IPS DF 6.9 (cell line): ENCODE measurements around the gene HOXA4.

ENCODE experiments used
- DNase-seq: peaks from one replicate; pipeline ENCODE4 v3.0.0-alpha.2; 2013; ENCODE audit warnings: low read depth, low spot score
- H3K27ac ChIP-seq: one replicate; pipeline ENCODE4 v1.5.1; 2013; ENCODE audit warnings: low read length, control low read depth
- H3K27me3 ChIP-seq: 2 replicates; pipeline ENCODE4 v1.6.1; 2013; ENCODE audit warnings: mild to moderate bottlenecking, low read length; ENCODE audit not compliant: control insufficient read depth, insufficient read depth
- H3K36me3 ChIP-seq: 2 replicates; pipeline ENCODE4 v1.6.1; 2013; ENCODE audit warnings: low read length; ENCODE audit not compliant: control insufficient read depth, insufficient read depth
- H3K4me1 ChIP-seq: 2 replicates; pipeline ENCODE4 v1.6.1; 2013; ENCODE audit warnings: low read length; ENCODE audit not compliant: control insufficient read depth, insufficient read depth
- H3K4me3 ChIP-seq: 2 replicates; pipeline ENCODE4 v1.5.1; 2013; ENCODE audit warnings: mild to moderate bottlenecking, low read length
- H3K9me3 ChIP-seq: 2 replicates; pipeline ENCODE4 v1.6.1; 2013; ENCODE audit warnings: low read length, inconsistent platforms; ENCODE audit not compliant: control insufficient read depth, insufficient read depth
- WGBS: extraction: QIAGEN DNeasy Blood & Tissue Kit; methylation state at CpG from one replicate; pipeline ENCODE4 v1.1.7; 2013; ENCODE audit warnings: mixed read lengths, missing lambda C conversion rate; ENCODE audit not compliant: insufficient read length, insufficient coverage; 5-methylcytosine and 5-hydroxymethylcytosine counted together

HOXA4 gene

DNA sequence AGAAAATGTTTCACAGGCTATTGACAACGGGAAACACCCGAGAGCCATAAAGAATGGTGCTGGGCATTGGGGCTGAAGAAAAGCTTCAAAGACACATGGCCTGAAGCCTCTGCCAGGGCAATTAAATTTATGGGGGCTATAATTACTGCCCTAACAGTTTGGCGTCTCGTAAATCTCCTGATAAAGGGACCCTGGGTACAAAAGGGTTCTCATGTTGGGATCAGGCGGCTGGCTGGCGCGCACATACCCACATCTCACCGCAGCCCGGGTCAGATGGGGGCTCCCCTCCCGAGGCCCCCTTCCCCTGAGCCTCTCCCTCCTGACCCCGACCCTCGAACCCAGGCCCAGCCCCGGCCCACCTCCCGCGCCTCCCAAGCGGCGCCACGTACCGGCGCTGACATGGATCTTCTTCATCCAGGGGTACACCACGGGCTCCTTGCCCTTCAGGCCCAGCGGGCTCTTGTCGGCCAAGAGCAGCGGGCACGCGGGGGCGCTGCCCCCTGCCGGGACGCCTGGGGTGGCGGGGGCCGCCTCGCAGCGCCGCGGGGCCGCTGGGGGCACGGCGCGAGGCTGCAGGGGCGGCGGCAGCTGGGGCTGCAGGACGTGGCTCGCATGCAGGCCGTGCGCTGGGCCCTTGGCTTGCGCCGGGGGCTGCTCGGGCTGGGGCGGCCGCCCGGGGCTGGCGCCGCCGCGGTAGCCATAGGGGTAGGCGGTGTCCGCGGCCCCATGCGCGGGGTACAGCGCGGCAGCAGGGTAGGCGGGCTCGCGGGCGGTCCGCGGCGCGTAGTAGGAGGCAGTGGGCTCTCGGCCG, 623 bp downstream of the HOXA4 start:
- Histone ChIP-seq H3K27ac (no peak overlapping the region), H3K9me3 (no peaks in the 10 kb centered on the region), H3K36me3 (no peaks in the 10 kb centered on the region; the same call in 1 of the 2 replicates), H3K27me3 (peaks cover 96% of the 10 kb centered on the region), H3K4me1 (no peaks in the 10 kb centered on the region), H3K4me3 (peak overlapping the region; percentile 19)
- no peak for DNase-seq
- WGBS, result no CpG with 5 or more reads among the region's 72 CpGs

DNA sequence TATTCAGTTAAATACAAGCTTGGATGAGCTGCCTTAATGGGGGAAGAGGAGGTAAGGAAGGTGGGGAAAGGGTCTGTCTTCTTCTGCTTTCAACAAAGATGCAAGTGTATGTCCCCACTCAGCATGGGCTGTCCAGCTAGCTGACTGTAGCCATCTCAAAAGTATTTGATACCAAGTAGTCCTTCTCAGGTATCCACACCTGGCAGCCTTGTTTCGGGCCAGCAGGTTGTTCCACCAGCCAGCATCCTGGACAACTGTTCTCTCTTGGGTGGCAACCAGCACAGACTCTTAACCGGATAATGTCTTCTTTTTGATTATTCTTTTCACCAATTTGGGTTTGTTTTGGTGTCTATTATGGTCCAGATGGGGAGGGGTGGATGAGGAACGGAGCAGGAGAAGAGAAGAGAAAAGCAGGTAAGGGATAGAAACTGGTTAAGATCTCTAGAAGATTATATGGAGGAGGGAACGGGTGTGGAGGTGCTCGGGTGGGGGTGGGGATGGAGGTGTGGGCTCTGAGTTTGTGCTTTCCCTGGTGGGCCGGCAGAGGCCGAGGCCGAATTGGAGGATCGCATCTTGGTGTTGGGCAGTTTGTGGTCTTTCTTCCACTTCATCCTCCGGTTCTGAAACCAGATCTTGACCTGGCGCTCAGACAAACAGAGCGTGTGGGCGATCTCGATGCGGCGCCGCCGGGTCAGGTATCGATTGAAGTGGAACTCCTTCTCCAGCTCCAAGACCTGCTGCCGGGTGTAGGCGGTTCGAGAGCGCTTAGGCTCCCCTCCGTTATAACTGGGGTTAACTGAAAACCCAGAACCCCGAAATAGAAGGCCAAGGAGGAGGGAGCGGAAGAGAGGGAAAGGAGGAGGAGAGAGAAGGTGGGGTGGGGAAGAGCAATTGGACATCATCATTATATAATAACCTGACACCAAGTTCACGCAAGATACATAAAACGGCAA, 1.5 kb downstream of the HOXA4 start:
- H3K36me3 ChIP-seq, result no peaks in the 10 kb centered on the region; the same call in 1 of the 2 replicates
- H3K27me3 ChIP-seq, result peaks cover 96% of the 10 kb centered on the region
- H3K4me3 ChIP-seq, result no peak overlapping the region
- no peaks in the 10 kb centered on the region for H3K4me1 ChIP-seq
- no CpG with 5 or more reads among the region's 28 CpGs for WGBS
- DNase-seq, result no peak
- no peaks in the 10 kb centered on the region for H3K9me3 ChIP-seq
- H3K27ac ChIP-seq, result no peak overlapping the region

DNA sequence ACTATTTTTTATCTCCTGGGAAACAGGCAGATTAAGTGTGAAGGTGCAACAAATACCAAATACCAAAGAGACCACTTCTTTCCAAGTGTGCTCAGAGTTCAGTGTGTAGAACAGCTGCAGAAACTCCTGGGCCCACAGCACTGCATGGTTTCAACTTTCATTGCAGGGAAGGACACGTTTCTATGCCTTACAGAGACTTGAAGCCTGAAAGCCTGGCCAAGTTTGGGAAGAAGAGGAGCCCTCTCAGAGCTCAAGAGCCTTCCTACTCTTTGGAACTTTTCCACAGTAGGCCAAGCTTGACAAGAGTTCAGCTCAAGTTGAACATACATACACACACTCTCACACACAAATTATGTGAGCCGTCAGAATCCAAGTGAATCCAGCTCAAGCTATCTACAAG, 2.5 kb downstream of the HOXA4 start:
- H3K36me3 ChIP-seq, result no peaks in the 10 kb centered on the region; the same call in 1 of the 2 replicates
- H3K9me3 ChIP-seq, result no peaks in the 10 kb centered on the region
- H3K4me1 ChIP-seq, result no peaks in the 10 kb centered on the region
- no peak overlapping the region for H3K27ac ChIP-seq
- H3K27me3 ChIP-seq, result peaks cover 97% of the 10 kb centered on the region
- WGBS, result no CpG with 5 or more reads among the region's 2 CpGs
- DNase-seq, result no peak
- no peak overlapping the region for H3K4me3 ChIP-seq

GRCh38 chr7:27126596-27127327, 3.8 kb downstream of the HOXA4 start:
- Histone ChIP-seq H3K27me3 (peaks cover 97% of the 10 kb centered on the region), H3K4me3 (no peak overlapping the region), H3K27ac (no peak overlapping the region), H3K4me1 (no peaks in the 10 kb centered on the region), H3K9me3 (no peaks in the 10 kb centered on the region), H3K36me3 (no peaks in the 10 kb centered on the region; the same call in 1 of the 2 replicates)
- 100% methylated on average over 1 of the region's 3 CpGs for WGBS
- DNase-seq, result no peak

DNA sequence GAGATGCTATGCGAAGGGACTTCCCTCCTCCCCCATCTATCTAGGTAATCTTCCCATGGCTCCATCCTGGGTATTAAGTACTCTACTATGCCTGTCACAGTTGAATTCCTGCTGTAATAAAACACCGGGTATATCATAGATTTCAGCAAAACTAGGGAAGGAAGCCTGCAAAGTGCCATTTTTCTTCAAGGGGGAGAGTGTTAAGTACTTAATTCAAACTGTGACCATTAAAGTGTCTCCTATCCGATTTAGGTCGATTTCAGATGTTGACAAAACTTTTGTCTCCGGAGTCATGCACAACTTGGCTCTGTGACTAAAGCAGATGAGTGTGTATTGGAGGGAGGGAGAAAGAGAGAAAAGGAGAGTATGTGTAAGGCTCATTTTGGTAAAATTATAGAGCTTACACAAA, 4.6 kb downstream of the HOXA4 start:
- no peaks in the 10 kb centered on the region for H3K4me1 ChIP-seq
- H3K4me3 ChIP-seq, result no peak overlapping the region
- H3K36me3 ChIP-seq, result no peaks in the 10 kb centered on the region; the same call in 1 of the 2 replicates
- no peak overlapping the region for H3K27ac ChIP-seq
- no peak for DNase-seq
- peaks cover 97% of the 10 kb centered on the region for H3K27me3 ChIP-seq
- no peaks in the 10 kb centered on the region for H3K9me3 ChIP-seq
- no CpG with 5 or more reads among the region's 5 CpGs for WGBS

GRCh38 chr7:27124902-27125689, 5.5 kb downstream of the HOXA4 start:
- no peak for DNase-seq
- peaks cover 100% of the 10 kb centered on the region for H3K27me3 ChIP-seq
- H3K36me3 ChIP-seq, result no peaks in the 10 kb centered on the region; the same call in 1 of the 2 replicates
- H3K4me3 ChIP-seq, result no peak overlapping the region
- H3K9me3 ChIP-seq, result no peaks in the 10 kb centered on the region
- H3K4me1 ChIP-seq, result no peaks in the 10 kb centered on the region
- no peak overlapping the region for H3K27ac ChIP-seq
- WGBS, result no CpG with 5 or more reads among the region's 8 CpGs

DNA sequence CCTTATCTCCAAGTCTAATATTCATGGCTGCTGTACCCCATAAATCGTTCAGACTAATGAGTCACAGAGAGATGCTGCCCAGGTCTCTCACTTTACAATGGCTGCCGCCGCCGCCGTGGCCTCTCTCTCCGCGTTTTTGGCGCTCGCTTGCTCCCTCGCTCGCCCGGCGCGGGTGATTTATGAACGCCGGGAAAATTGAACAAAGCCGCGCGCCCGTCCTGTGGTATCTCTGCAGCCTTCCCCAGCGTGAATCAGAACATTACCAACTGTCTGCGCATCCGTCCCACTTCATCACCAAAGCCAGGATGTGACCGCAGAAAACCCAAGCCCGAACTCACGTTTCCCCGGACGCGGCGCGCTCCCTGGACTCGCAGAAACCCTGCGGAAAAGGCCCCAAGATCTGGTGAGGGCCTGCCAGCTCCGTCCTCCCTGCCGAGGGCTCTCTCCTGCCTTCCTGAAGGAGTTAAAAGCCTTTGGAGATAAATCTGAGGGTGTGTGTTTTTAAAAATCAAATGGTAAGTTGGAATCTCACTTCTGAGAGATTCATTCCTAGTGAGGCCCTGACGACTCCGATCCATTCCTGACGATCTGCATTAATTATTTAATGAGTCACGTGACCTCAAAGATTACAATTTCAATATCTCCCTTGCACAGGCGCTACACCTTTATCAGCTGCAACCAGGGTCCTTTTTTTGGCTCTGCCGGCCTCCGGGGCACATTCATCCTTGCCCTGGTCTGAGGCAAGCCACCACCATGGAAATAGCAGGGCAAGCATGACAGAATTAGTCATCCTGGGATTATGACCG, 6.3 kb downstream of the HOXA4 start:
- Histone ChIP-seq H3K4me1 (no peaks in the 10 kb centered on the region), H3K27ac (no peak overlapping the region), H3K9me3 (no peaks in the 10 kb centered on the region), H3K27me3 (peaks cover 100% of the 10 kb centered on the region), H3K4me3 (no peak overlapping the region), H3K36me3 (no peaks in the 10 kb centered on the region)
- no CpG with 5 or more reads among the region's 43 CpGs for WGBS
- no peak for DNase-seq

- Histone ChIP-seq H3K9me3 (no peaks in the 10 kb centered on the region), H3K27ac (no peak overlapping the region), H3K4me1 (no peaks in the 10 kb centered on the region), H3K4me3 (no peak overlapping the region), H3K27me3 (peaks cover 99% of the 10 kb centered on the region), H3K36me3 (no peaks in the 10 kb centered on the region)
- no CpG with 5 or more reads among the region's 26 CpGs for WGBS
- no peak for DNase-seq
These were observed 7.0 kb downstream of the HOXA4 start for GRCh38 chr7:27123477-27124053.

- H3K9me3 ChIP-seq, result no peaks in the 10 kb centered on the region
- no peaks in the 10 kb centered on the region for H3K36me3 ChIP-seq
- H3K4me1 ChIP-seq, result no peaks in the 10 kb centered on the region
- no peak overlapping the region for H3K27ac ChIP-seq
- H3K4me3 ChIP-seq, result no peak overlapping the region
- WGBS, result no CpG with 5 or more reads among the region's 14 CpGs
- DNase-seq, result no peak
- peaks cover 99% of the 10 kb centered on the region for H3K27me3 ChIP-seq
These were observed 7.5 kb downstream of the HOXA4 start for GRCh38 chr7:27123007-27123476.
